H9 (cell line): Measurements from ENCODE around the gene BAG1. TPM values are rescaled to one million over a fixed set of nuclear protein-coding genes. Genes with fewer than 3 reads are reported as not detected.

ENCODE experiments used
- DNase-seq: peaks from one replicate; pipeline ENCODE4 v3.0.0-alpha.2; 2017
- H2AFZ ChIP-seq: one replicate; pipeline ENCODE4 v1.6.1; 2013; ENCODE audit warnings: mild to moderate bottlenecking, low read length, control low read depth, moderate library complexity
- H2AK5ac ChIP-seq: 2 replicates; pipeline ENCODE4 v1.6.1; 2013; ENCODE audit warnings: low read length, control low read depth, mixed read lengths; ENCODE audit not compliant: insufficient read length
- H2BK120ac ChIP-seq: one replicate; pipeline ENCODE4 v1.6.1; 2013; ENCODE audit warnings: low read depth, mild to moderate bottlenecking, low read length, control low read depth, inconsistent platforms; ENCODE audit not compliant: poor library complexity, severe bottlenecking
- H2BK12ac ChIP-seq: 2 replicates; pipeline ENCODE4 v1.6.1; 2013; ENCODE audit warnings: low read length, control low read depth, mixed read lengths, low read depth; ENCODE audit not compliant: insufficient read length
- H2BK15ac ChIP-seq: 2 replicates; pipeline ENCODE4 v1.6.1; 2013; ENCODE audit warnings: low read depth, low read length, control low read depth
- H2BK20ac ChIP-seq: one replicate; pipeline ENCODE4 v1.6.1; 2013; ENCODE audit warnings: low read depth, mild to moderate bottlenecking, low read length, control low read depth, inconsistent platforms; ENCODE audit not compliant: poor library complexity, severe bottlenecking
- H2BK5ac ChIP-seq: 2 replicates; pipeline ENCODE4 v1.6.1; 2013; ENCODE audit warnings: low read length, control low read depth, mixed read lengths; ENCODE audit not compliant: insufficient read length
- H3K14ac ChIP-seq: 2 replicates; pipeline ENCODE4 v1.6.1; 2013; ENCODE audit warnings: low read length, control low read depth; ENCODE audit not compliant: insufficient read depth
- H3K18ac ChIP-seq: 2 replicates; pipeline ENCODE4 v1.6.1; 2013; ENCODE audit warnings: low read depth, mild to moderate bottlenecking, mixed read lengths, low read length, control low read depth; ENCODE audit not compliant: insufficient read length
- H3K23ac ChIP-seq: 2 replicates; pipeline ENCODE4 v1.6.1; 2013; ENCODE audit warnings: low read length, control low read depth, mixed read lengths, low read depth; ENCODE audit not compliant: insufficient read length
- H3K23me2 ChIP-seq: 2 replicates; pipeline ENCODE4 v1.6.1; 2013; ENCODE audit warnings: low read depth, mild to moderate bottlenecking, mixed read lengths, low read length, control low read depth; ENCODE audit not compliant: insufficient read length, poor library complexity, severe bottlenecking
- H3K27ac ChIP-seq: 2 replicates; pipeline ENCODE4 v1.5.1; 2013; ENCODE audit warnings: low read length, control low read depth, mixed read lengths, low read depth; ENCODE audit not compliant: insufficient read length
- H3K27me3 ChIP-seq: 2 replicates; pipeline ENCODE4 v1.6.1; 2013; ENCODE audit warnings: low read length, control low read depth, inconsistent platforms; ENCODE audit not compliant: insufficient read depth
- H3K4ac ChIP-seq: 2 replicates; pipeline ENCODE4 v1.6.1; 2013; ENCODE audit warnings: low read depth, mild to moderate bottlenecking, control low read depth, inconsistent platforms, low read length, moderate library complexity
- H3K4me1 ChIP-seq: 2 replicates; pipeline ENCODE4 v1.6.1; 2013; ENCODE audit warnings: low read length, control low read depth, inconsistent platforms; ENCODE audit not compliant: insufficient read depth
- H3K4me2 ChIP-seq: 2 replicates; pipeline ENCODE4 v1.6.1; 2013; ENCODE audit warnings: low read length, control low read depth, mixed read lengths; ENCODE audit not compliant: insufficient read length, insufficient read depth
- H3K56ac ChIP-seq: 2 replicates; pipeline ENCODE4 v1.6.1; 2013; ENCODE audit warnings: low read depth, mild to moderate bottlenecking, mixed read lengths, low read length, control low read depth; ENCODE audit not compliant: insufficient read length
- H3K79me1 ChIP-seq: 2 replicates; pipeline ENCODE4 v1.6.1; 2013; ENCODE audit warnings: low read depth, mild to moderate bottlenecking, moderate library complexity, low read length, control low read depth, inconsistent platforms; ENCODE audit not compliant: insufficient read depth, poor library complexity, severe bottlenecking
- H3K79me2 ChIP-seq: 2 replicates; pipeline ENCODE4 v1.6.1; 2013; ENCODE audit warnings: low read length, control low read depth, inconsistent platforms; ENCODE audit not compliant: insufficient read depth
- H3K9ac ChIP-seq: 2 replicates; pipeline ENCODE4 v1.6.1; 2013; ENCODE audit warnings: low read length, control low read depth, mixed read lengths; ENCODE audit not compliant: insufficient read length; ENCODE audit errors: extremely low read depth
- H3K9me3 ChIP-seq: one replicate; pipeline ENCODE4 v1.6.1; 2013; ENCODE audit warnings: low read depth, low read length, inconsistent platforms; ENCODE audit not compliant: control insufficient read depth
- H3T11ph ChIP-seq: one replicate; pipeline ENCODE4 v1.6.1; 2013; ENCODE audit warnings: mild to moderate bottlenecking, low read length, control low read depth, inconsistent platforms
- H4K20me1 ChIP-seq: one replicate; pipeline ENCODE4 v1.6.1; 2013; ENCODE audit not compliant: control insufficient read depth, insufficient read length, insufficient read depth
- H4K5ac ChIP-seq: 2 replicates; pipeline ENCODE4 v1.6.1; 2013; ENCODE audit warnings: low read depth, mild to moderate bottlenecking, mixed read lengths, low read length, control low read depth; ENCODE audit not compliant: insufficient read length
- H4K8ac ChIP-seq: replicated peaks from 2 replicates; pipeline ENCODE4 v1.6.1; 2013; ENCODE audit warnings: low read length, control low read depth, mixed read lengths, low read depth; ENCODE audit not compliant: insufficient read length
- H4K91ac ChIP-seq: 2 replicates; pipeline ENCODE4 v1.6.1; 2013; ENCODE audit warnings: low read depth, mild to moderate bottlenecking, moderate library complexity, mixed read lengths, low read length, control low read depth; ENCODE audit not compliant: insufficient read length
- H3K27ac Mint-ChIP-seq, 3 experiments: 2 replicates in 2 of 3; 3 replicates in 1 of 3; pipeline ENCODE4 v1.8.0; 2020 to 2021; ENCODE audit warnings: mixed read lengths in 3 of 3, mild to moderate bottlenecking in 1 of 3, moderate library complexity in 1 of 3
- H3K27me3 Mint-ChIP-seq: 2 replicates; pipeline ENCODE4 v1.8.0; 2021; ENCODE audit warnings: low read depth, mild to moderate bottlenecking, moderate library complexity, mixed read lengths
- H3K36me3 Mint-ChIP-seq, 3 experiments: 2 replicates in 2 of 3; 3 replicates in 1 of 3; pipeline ENCODE4 v1.8.0; 2020 to 2021; ENCODE audit warnings: low read depth in 3 of 3, mixed read lengths in 3 of 3; ENCODE audit not compliant: insufficient read depth in 1 of 3
- H3K4me1 Mint-ChIP-seq, 2 experiments: 2 replicates each; pipeline ENCODE4 v1.8.0; 2020; ENCODE audit warnings: mixed read lengths in 2 of 2
- H3K4me3 Mint-ChIP-seq, 2 experiments: 2 replicates in 1 of 2; 3 replicates in 1 of 2; pipeline ENCODE4 v1.8.0; 2020 to 2021; ENCODE audit warnings: mild to moderate bottlenecking in 2 of 2, mixed read lengths in 2 of 2, moderate library complexity in 1 of 2
- H3K9me3 Mint-ChIP-seq, 2 experiments: 2 replicates in 1 of 2; 3 replicates in 1 of 2; pipeline ENCODE4 v1.8.0; 2020; ENCODE audit warnings: mild to moderate bottlenecking in 2 of 2, mixed read lengths in 2 of 2, moderate library complexity in 1 of 2
- WGBS: extraction: QIAGEN DNeasy Blood & Tissue Kit; methylation state at CpG from one replicate; pipeline ENCODE4 v1.1.7; 2013; ENCODE audit warnings: missing lambda C conversion rate, low lambda C conversion rate, mixed read lengths; ENCODE audit not compliant: insufficient read length; ENCODE audit errors: extremely low coverage; 5-methylcytosine and 5-hydroxymethylcytosine counted together
- total RNA-seq: library from RNA; stranded (reverse); gene quantifications from 2 replicates; pipeline ENCODE4 v1.2.1, GENCODE V29; 2021
- TF ChIP-seq, protein P1 (sequence below): fragments of 200-600 bp; sonication (generic); conservative IDR thresholded peaks from 3 replicates; pipeline ENCODE4 v1.8.0; 2021; ENCODE audit warnings: antibody characterized with exemption, mild to moderate bottlenecking

BAG1 gene
- total RNA-seq, 1 experiment from 2014 or later = 66.4 TPM

DNA sequence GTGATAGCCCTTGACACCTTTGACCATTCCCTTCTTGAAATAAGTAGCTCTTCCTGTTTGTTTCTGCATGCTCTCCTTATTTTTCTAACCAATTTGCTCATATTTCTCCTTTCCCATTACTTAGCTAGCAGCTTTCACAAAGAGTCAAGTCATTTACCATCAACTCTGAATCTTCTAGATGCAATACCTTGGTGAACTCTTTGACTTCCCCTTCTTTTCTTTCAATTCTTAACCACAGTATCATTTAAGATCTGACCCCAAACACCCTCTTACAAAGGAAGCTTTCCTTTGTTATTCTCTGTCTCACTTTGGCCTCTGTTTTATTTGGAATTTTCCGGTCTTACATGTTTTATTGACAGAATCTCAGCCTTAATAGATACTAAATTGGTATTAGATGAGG is 39.9 kb upstream of the BAG1 start:
- no peak overlapping the region for H2BK15ac ChIP-seq
- Mint-ChIP-seq H3K4me3 (no peak overlapping the region), H3K27ac (no peak overlapping the region), H3K9me3 (no peaks in the 10 kb centered on the region), H3K4me1 (no peaks in the 10 kb centered on the region), H3K27me3 (no peaks in the 10 kb centered on the region), H3K36me3 (peaks cover 24 to 59% (median 43%) of the 10 kb centered on the region in 3 experiments; a peak in 6 of 7 replicates)
- H2BK20ac ChIP-seq = no peak overlapping the region
- no peak overlapping the region for H4K5ac ChIP-seq
- H4K8ac ChIP-seq = no peak overlapping the region
- H3K79me2 ChIP-seq = no peaks in the 10 kb centered on the region
- no peaks in the 10 kb centered on the region for H3K9me3 ChIP-seq
- H3T11ph ChIP-seq = no peak overlapping the region
- H3K79me1 ChIP-seq = no peaks in the 10 kb centered on the region
- no peaks in the 10 kb centered on the region for H3K23me2 ChIP-seq
- TF ChIP-seq, protein P1, sequence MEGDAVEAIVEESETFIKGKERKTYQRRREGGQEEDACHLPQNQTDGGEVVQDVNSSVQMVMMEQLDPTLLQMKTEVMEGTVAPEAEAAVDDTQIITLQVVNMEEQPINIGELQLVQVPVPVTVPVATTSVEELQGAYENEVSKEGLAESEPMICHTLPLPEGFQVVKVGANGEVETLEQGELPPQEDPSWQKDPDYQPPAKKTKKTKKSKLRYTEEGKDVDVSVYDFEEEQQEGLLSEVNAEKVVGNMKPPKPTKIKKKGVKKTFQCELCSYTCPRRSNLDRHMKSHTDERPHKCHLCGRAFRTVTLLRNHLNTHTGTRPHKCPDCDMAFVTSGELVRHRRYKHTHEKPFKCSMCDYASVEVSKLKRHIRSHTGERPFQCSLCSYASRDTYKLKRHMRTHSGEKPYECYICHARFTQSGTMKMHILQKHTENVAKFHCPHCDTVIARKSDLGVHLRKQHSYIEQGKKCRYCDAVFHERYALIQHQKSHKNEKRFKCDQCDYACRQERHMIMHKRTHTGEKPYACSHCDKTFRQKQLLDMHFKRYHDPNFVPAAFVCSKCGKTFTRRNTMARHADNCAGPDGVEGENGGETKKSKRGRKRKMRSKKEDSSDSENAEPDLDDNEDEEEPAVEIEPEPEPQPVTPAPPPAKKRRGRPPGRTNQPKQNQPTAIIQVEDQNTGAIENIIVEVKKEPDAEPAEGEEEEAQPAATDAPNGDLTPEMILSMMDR = no peak
- no peak overlapping the region for H3K56ac ChIP-seq
- WGBS = no CpG with 5 or more reads among the region's 1 CpG
- H2BK12ac ChIP-seq = no peak overlapping the region
- H3K18ac ChIP-seq = no peak overlapping the region
- H3K9ac ChIP-seq = no peak overlapping the region
- no peak overlapping the region for H4K91ac ChIP-seq
- no peak overlapping the region for H3K27ac ChIP-seq
- H3K27me3 ChIP-seq = no peaks in the 10 kb centered on the region
- no peak for DNase-seq
- H3K4me1 ChIP-seq = no peaks in the 10 kb centered on the region
- no peak overlapping the region for H2BK5ac ChIP-seq
- H4K20me1 ChIP-seq = no peaks in the 10 kb centered on the region
- H2AK5ac ChIP-seq = no peak overlapping the region
- no peak overlapping the region for H3K23ac ChIP-seq
- no peak overlapping the region for H3K4me2 ChIP-seq
- no peak overlapping the region for H3K4ac ChIP-seq
- no peak overlapping the region for H3K14ac ChIP-seq
- H2BK120ac ChIP-seq = no peak overlapping the region
- no peak overlapping the region for H2AFZ ChIP-seq
